NAMALWA (cell line): ENCODE measurements around the gene RNF25.

Source experiments
- DNase-seq: peaks from one replicate; pipeline ENCODE4 v3.0.0-alpha.2; 2015; ENCODE audit warnings: low spot score

The RNF25 gene

GRCh38 chr2:218679119-218679518, 7.3 kb upstream of the RNF25 start:
- DNase-seq = no peak

DNA sequence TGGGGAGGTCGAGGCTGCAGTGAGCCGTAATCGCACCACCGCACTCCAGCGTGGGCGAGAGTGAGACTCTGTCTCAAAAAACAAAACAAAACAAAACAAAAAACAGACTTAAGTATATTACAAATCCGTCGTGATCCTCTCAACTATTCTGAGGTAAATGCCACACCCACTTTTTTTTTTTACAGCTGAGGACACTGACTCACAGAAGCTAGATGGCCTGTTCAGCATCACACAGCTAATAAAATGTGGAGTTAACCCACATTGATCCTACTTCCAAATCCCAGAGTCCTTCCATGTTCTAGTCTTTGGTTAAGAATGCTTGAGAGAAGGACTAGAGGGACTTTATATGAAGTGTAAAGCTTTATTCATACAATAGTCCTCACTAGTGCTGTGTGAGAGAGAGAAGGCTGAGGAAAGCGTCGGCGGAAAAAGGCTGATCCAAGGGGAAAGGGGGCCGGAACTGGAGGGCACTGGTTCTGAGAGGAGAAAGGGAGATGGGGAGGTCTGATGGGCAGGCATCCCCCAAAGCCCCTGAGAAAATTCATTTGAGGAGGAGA, 627 bp downstream of the RNF25 start:
- DNase-seq = peak; percentile 41

DNA sequence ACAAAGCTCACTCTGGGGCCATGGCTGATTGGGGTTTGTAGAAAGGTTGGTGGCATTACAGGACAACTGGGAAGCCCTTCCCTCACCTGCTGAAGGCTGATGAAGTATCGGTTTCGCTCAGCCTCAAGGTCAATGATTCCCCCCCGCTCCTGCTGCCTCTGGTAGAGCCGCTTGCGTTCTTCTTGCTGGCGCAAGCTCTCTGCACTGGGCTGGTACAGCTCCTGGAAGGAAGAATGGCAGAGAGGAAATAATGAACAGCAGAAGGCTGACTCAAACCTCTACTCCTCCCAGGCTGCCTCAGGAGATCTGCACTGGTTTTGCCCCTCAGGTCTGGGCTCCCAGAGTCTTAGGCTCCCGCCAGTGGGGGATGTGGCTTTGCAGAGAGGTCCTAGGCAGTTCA, 7.1 kb downstream of the RNF25 start:
- DNase-seq = no peak

- no peak for DNase-seq
Measured at GRCh38 chr2:218663901-218664300, 7.9 kb downstream of the RNF25 start.

GRCh38 chr2:218662827-218663226, 9.0 kb downstream of the RNF25 start:
- DNase-seq = no peak

DNA sequence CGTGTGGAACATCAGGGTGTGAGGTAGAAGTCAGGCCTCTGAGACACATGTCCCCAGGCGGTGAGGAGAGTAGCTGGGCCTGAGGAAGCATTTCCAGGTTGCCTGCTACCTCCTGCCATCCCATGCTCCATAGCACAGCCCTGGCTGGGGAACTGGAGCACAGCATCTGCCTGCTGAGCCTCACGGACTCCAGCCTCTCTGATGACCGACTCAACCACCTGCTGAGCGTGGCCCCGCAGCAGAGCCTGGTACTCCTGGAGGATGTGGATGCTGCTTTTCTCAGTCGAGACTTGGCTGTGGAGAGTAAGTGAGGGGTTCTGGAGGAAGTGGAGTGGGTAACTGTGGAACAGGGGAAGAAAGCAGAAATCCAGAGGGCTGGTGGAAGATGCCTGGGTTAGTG, 9.4 kb downstream of the RNF25 start:
- no peak for DNase-seq

DNA sequence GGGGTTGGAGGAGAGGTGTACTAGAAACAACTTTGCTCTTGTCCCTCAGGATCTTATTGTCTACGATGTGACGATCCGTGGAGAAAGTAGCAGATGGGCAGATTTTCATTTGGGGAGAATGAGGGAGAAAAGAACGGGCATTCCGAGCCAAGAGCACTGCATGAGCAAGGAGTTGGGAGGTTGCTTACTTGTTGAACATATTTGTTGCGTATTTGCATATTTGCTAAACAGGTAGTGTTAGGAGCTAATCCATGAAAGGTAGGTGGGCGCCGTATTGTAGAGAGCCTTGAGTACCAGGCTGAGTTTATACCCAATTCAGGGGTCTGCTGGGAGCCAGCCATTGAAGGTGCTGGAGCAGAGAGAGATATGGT, 11.8 kb downstream of the RNF25 start:
- no peak for DNase-seq

DNA sequence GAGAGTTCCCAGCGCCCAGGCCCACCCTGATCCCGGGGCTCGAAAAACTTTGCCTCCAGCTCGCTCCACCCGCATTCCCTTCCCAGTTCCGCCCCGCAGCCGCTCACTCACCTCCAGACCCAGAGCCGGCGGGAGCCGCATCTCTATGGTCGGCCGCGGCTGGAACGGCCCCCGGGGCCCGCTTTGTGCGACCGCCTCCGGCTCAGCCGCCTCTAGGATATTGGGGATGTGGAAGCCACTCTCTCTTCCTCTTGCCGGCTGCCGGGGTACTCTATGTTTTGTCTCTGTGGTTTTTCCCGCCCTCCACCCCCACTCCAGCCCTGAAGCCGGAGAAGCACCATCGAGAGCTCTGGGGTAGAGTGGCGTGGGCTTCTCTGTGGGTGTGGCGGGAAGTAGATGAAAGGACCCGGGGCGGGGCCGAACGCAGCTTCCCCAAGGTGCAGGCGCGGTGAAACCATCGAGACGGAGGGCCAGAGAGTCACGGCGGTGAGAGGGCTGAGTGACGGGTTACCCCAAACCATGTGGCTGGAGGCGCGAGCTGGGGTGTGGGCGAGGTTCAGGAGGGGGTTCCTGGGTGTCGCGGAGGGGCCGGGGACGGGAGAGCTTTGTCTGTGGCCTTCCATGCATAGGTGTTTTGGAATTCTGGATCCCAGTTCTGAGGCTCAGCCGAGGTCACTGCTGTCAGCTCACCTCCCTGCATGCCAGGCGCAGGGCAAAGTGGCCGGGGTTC, 12.4 kb downstream of the RNF25 start, which contains the start of the genes BCS1L and ZNF142:
TSS of gene BCS1L (plus strand) at position 426 of the 730 bp plus-strand sequence. CDS start 1,305 bp downstream, outside the sequence.
TSS of gene ZNF142 (minus strand) at position 366 of the 730 bp plus-strand sequence. CDS start 3,194 bp downstream, outside the sequence.
- DNase-seq = peak; percentile 96

GRCh38 chr2:218658671-218659257, 13.0 kb downstream of the RNF25 start:
- DNase-seq = peak; percentile 79

GRCh38 chr2:218655751-218656150, 16.1 kb downstream of the RNF25 start:
- DNase-seq = no peak

DNA sequence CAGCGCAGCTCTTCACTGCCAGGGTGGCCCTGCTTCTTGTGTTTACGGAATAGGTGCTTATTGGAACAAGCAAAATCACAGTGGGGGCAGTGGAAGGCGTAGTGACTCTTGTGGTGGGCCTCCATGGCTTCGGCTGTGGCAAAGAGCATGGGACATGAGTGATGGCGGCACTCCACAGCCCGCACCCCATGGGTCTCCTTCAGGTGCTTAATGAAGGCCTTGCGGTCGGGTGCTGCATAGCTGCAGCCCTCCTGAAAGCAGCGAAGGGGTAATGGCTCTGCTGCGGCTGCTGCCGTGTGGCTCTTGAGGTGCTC, 23.1 kb downstream of the RNF25 start:
- no peak for DNase-seq

- peak; percentile 81 for DNase-seq
Measured at GRCh38 chr2:218648088-218648786, 23.6 kb downstream of the RNF25 start.

GRCh38 chr2:218645126-218645525, 26.7 kb downstream of the RNF25 start:
- no peak for DNase-seq

- no peak for DNase-seq
Measured at GRCh38 chr2:218644721-218645120, 27.1 kb downstream of the RNF25 start.

GRCh38 chr2:218643751-218644310, 28.0 kb downstream of the RNF25 start:
- DNase-seq = no peak

- DNase-seq = no peak
Measured at GRCh38 chr2:218642786-218643185, 29.0 kb downstream of the RNF25 start.

DNA sequence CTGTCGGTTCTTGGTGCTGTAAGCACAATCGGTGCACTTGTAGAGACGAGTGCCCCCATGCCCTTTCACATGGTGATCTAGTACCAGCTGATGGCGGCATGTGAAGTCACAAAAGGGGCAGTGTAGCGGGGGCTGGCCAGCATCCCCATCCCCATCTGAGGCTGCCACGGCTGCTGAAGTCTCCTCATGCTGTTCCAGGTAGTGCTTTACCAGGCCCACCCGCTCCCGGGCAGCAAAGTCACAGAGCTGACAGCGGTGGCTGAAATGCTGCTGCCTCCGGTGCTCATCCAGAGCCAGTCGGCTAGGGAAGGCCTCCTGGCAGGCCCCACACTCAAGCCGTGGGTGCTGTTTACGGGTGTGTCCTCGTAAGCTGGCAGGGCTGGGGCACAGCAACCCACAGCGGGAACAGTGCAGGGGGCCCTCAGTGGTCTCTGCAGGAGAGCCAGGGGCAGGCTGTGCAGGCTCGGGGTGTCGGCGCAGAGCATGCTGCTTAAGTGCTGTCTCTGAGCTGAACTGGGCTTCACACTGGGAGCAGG, 29.6 kb downstream of the RNF25 start:
- DNase-seq = no peak

DNA sequence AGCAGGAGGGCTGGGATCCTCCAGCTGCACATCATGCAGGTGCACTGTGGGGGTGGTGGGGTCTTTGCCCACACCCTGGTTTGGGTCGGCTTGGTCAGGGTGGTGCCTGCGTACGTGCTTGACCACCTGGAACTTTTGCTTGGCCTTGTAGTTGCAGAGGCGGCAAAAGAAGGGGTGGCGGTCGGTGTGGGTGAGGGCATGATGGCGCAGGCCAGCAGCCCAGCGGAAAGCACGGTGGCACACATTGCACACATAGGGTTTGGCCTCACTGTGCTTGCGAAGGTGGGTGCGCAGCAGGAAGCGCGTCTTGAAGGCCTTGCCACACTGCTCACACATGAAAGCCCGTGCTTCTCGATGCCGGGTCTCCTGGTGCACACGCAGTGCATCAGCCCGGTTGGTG, 33.4 kb downstream of the RNF25 start:
- DNase-seq = no peak

DNA sequence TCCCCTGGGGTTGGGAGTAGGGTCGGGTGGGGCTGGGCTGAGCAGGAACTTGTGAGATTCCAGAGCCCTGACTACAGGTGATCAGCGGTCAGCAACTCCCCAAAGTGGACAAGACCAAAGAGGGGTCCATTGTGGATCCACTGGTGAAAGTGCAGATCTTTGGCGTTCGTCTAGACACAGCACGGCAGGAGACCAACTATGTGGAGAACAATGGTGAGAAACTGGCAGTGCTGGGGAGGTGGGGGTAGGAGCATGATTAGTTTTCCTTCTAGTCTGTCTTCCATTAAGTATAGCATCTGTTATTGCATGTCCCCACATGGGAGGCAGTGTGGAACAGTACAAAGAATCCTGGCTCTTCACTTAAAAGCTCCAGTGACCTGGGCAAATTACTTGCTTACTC, 36.1 kb downstream of the RNF25 start:
- DNase-seq = no peak

- no peak for DNase-seq
Measured at GRCh38 chr2:218631837-218632236, 40.0 kb downstream of the RNF25 start.

DNA sequence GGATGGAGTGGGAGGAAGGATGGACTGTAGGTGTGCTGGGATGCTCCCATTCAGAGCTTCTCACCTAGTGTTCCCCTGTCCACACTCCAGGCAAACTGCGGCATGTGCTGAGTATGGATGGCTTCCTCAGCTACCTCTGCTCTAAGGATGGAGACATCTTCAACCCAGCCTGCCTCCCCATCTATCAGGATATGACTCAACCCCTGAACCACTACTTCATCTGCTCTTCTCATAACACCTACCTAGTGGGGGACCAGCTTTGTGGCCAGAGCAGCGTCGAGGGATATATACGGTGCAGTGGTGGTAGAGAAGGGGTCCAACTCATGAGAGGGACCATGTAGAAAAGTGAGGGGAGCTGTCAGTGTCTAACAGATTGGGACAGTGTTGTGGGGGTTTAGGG, 43.9 kb downstream of the RNF25 start:
- no peak for DNase-seq

DNA sequence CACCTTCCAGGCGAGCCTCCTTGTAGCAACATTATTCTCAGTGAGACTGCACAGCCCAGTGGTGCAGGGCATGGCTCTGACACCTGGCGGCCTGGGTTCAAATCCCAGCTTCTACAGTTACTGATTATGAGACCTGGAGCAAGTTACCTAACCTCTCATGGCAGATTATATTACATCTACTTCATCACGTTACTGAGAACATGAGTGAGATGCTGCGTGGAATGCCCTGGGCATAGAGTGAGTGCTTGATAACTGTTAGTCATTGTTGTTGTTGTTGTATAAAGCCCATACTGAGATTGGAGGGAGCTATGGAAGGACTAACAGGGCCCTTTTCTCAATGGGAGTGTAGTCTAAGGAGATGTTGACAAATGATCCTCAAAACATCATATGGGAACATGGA, 45.4 kb downstream of the RNF25 start:
- DNase-seq = no peak

- DNase-seq = no peak
Measured at GRCh38 chr2:218623366-218623705, 48.5 kb downstream of the RNF25 start.
